Bronchial epithelial cell (primary cell): ENCODE results near the gene SDS. TPM values are rescaled to one million over a fixed set of nuclear protein-coding genes. Genes with fewer than 3 reads are reported as not detected.

Experiments
- DNase-seq: peaks from one replicate; pipeline ENCODE4 v3.0.0-alpha.2; 2010; ENCODE audit warnings: low read depth
- FAIRE-seq: peaks from 2 replicates; lab custom pipeline; 2011; peaks lifted over from hg19 to GRCh38; lab: Jason Lieb, UNC
- H3K27me3 ChIP-seq: 2 replicates; pipeline ENCODE4 v1.5.1; 2011; ENCODE audit warnings: low read length; ENCODE audit not compliant: control insufficient read depth, insufficient read depth
- H3K36me3 ChIP-seq: 2 replicates; pipeline ENCODE4 v1.5.1; 2011; ENCODE audit warnings: low read length; ENCODE audit not compliant: control insufficient read depth, insufficient read depth
- H3K4me3 ChIP-seq: 2 replicates; pipeline ENCODE4 v1.5.1; 2011; ENCODE audit warnings: mild to moderate bottlenecking, low read depth, low read length, control low read depth
- total RNA-seq: library from RNA; depleted of rRNA; stranded (reverse); fragments of >200 nt; gene quantifications from 2 replicates; pipeline ENCODE4 v1.2.1, GENCODE V29; 2014
- TF ChIP-seq, protein P1 (sequence below): IDR thresholded peaks from 2 replicates; pipeline ENCODE4 v1.5.1; 2011; ENCODE audit warnings: mild to moderate bottlenecking, moderate library complexity, low read length, control low read depth, inconsistent platforms; ENCODE audit not compliant: insufficient read depth, severe bottlenecking

SDS gene, protein sequence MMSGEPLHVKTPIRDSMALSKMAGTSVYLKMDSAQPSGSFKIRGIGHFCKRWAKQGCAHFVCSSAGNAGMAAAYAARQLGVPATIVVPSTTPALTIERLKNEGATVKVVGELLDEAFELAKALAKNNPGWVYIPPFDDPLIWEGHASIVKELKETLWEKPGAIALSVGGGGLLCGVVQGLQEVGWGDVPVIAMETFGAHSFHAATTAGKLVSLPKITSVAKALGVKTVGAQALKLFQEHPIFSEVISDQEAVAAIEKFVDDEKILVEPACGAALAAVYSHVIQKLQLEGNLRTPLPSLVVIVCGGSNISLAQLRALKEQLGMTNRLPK
- total RNA-seq = not detected in 2 replicates

DNA sequence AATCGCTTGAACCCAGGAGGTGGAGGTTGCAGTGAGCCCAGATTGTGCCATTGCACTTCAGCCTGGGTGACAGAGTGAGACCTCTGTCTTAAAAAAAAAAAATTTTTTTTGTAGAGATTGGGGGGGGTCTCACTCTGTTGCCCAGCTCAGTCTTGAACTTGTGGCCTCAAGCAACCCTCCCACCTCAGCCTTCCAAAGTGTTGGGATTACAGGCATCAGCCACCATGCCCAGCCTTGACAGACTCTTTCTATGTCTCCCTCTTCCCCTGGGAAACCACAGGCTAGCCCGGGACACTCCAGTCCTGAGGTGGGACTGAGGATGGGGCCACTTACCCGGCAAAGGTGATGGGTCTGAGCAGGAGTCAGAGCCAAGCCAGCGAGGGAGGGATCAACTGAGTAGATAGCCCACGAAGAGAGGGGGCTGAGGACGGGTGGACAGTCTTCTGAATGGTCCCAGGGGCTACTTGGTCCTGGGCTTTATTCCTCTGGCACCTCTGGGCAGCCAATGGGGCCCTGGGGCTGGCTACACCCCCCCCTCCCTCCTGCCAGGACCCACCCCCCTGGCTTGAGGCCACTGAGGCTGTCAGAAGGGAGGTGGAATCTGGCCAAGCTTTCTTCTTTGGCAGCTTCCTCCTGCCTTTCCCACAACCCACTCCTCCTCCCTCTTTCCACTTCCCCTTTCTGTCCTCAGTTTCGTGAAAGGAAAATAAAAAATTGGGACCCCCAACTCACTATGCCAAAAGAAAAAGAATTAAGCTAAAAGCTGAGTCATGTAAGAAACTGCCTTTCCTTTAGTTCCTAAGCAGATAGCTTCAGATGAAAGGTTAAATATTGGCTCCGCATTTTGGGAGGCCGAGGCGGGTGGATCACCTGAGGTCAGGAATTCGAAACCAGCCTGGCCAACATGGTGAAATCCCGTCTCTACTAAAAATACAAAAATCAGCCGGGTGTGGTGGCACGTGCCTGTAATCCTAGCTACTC lies at the start of gene SDS:
Gene SDS, minus strand, starts transcription at position 453 of the 981 bp plus-strand sequence. CDS start 4,179 bp downstream, outside the sequence.
- FAIRE-seq = no peak
- H3K36me3 ChIP-seq = no peaks in the 10 kb centered on the region
- TF ChIP-seq, protein P1, sequence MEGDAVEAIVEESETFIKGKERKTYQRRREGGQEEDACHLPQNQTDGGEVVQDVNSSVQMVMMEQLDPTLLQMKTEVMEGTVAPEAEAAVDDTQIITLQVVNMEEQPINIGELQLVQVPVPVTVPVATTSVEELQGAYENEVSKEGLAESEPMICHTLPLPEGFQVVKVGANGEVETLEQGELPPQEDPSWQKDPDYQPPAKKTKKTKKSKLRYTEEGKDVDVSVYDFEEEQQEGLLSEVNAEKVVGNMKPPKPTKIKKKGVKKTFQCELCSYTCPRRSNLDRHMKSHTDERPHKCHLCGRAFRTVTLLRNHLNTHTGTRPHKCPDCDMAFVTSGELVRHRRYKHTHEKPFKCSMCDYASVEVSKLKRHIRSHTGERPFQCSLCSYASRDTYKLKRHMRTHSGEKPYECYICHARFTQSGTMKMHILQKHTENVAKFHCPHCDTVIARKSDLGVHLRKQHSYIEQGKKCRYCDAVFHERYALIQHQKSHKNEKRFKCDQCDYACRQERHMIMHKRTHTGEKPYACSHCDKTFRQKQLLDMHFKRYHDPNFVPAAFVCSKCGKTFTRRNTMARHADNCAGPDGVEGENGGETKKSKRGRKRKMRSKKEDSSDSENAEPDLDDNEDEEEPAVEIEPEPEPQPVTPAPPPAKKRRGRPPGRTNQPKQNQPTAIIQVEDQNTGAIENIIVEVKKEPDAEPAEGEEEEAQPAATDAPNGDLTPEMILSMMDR = no peak
- H3K4me3 ChIP-seq = no peak within 1 kb of the TSS
- no peaks in the 10 kb centered on the region for H3K27me3 ChIP-seq
- no peak for DNase-seq

- DNase-seq = no peak
- H3K27me3 ChIP-seq = peaks cover 2% of the 10 kb centered on the region
- no peak overlapping the region for H3K4me3 ChIP-seq
- TF ChIP-seq, protein P1 = no peak
- no peaks in the 10 kb centered on the region for H3K36me3 ChIP-seq
- no peak for FAIRE-seq
Observed at GRCh38 chr12:113453330-113453729, 49.6 kb upstream of the SDS start.

- H3K4me3 ChIP-seq = no peak overlapping the region
- H3K27me3 ChIP-seq = no peaks in the 10 kb centered on the region
- H3K36me3 ChIP-seq = no peaks in the 10 kb centered on the region
- TF ChIP-seq, protein P1 = no peak
- FAIRE-seq = no peak
- no peak for DNase-seq
Observed at GRCh38 chr12:113452458-113452857, 48.8 kb upstream of the SDS start.

DNA sequence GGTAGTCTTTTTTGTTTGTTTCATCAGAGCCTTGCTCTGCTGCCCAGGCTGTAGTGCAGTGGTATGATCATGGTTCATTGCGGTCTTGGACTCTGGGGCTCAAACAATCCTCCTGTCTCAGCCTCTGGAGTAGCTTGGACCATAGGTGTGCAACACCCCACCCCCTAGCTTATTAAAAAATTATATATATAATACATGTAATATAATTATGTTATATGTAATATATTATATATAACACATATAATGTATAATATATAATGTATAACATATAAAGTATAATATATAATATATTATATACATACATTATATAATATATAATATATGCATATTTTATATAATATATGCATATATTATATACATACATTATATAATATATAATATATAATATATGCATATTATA lies 46.2 kb upstream of the SDS start:
- Histone ChIP-seq H3K36me3 (no peaks in the 10 kb centered on the region), H3K4me3 (no peak overlapping the region), H3K27me3 (no peaks in the 10 kb centered on the region)
- no peak for FAIRE-seq
- TF ChIP-seq, protein P1 = no peak
- no peak for DNase-seq

DNA sequence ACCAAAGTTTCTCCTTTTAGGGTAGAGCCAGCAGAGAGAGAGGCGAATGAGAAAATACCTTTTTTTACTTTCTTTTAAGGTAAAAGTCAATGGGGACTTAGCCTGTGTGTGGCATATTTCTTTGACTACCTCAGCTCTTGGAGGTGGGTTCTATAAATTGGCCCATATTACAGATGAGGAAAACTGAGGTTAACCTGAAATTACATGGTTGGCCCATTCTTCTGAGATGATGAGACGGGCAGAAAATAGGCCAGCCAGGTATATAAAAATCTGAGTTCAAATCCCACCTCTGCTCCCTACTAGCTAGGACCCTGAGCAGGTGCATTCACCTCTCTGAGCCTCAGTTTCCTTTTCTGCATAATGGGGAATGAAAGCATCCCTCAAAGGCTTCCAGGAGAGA lies 45.6 kb upstream of the SDS start:
- DNase-seq (no peak), FAIRE-seq (no peak)
- Histone ChIP-seq H3K36me3 (no peaks in the 10 kb centered on the region), H3K4me3 (no peak overlapping the region), H3K27me3 (no peaks in the 10 kb centered on the region)
- TF ChIP-seq, protein P1 = no peak
